ENCODE measurements around the gene SCUBE1. TPM values are rescaled to one million over a fixed set of nuclear protein-coding genes. Genes with fewer than 3 reads are reported as not detected.

The SCUBE1 gene
- total RNA-seq, 4 donors from 2014 or later: 37.3 to 107 (median 75.9) TPM

DNA sequence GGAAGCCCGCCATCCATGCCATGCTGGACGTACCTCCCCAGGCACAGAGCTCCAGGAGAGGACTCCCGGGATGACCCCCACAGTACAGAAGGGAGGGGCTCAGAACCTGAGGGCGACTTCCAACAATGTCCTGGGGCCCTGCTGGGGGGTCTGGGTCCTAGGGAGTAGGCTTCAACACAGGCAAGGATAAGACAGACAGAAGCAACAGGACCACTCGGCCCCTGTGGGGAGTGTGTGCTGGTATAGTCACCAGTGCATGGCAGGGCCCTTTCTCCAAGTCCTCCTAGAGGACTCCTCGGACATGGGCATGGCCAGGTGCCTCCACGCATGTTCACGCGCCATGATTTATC is 173.1 kb downstream of the SCUBE1 start:
- no peaks in the 10 kb centered on the region for H3K27me3 ChIP-seq
- no peaks in the 10 kb centered on the region for H3K9me3 ChIP-seq
- peaks cover 0 to 2% (median 0%) of the 10 kb centered on the region in 3 donors for H3K4me1 ChIP-seq
- TF ChIP-seq, protein P1, sequence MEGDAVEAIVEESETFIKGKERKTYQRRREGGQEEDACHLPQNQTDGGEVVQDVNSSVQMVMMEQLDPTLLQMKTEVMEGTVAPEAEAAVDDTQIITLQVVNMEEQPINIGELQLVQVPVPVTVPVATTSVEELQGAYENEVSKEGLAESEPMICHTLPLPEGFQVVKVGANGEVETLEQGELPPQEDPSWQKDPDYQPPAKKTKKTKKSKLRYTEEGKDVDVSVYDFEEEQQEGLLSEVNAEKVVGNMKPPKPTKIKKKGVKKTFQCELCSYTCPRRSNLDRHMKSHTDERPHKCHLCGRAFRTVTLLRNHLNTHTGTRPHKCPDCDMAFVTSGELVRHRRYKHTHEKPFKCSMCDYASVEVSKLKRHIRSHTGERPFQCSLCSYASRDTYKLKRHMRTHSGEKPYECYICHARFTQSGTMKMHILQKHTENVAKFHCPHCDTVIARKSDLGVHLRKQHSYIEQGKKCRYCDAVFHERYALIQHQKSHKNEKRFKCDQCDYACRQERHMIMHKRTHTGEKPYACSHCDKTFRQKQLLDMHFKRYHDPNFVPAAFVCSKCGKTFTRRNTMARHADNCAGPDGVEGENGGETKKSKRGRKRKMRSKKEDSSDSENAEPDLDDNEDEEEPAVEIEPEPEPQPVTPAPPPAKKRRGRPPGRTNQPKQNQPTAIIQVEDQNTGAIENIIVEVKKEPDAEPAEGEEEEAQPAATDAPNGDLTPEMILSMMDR (IDR thresholded peaks at IDR 0.05): no peak
- TF ChIP-seq EP300 (IDR thresholded peaks at IDR 0.05): no peak
- no peak for TF ChIP-seq POLR2AphosphoS5 (IDR thresholded peaks at IDR 0.05)
- TF ChIP-seq POLR2A (IDR thresholded peaks at IDR 0.05): no peak
- peaks cover 0 to 90% of the 10 kb centered on the region in 2 donors for H3K36me3 ChIP-seq
- H3K27ac ChIP-seq: no peak overlapping the region
- no peak overlapping the region for H3K4me3 ChIP-seq
- ATAC-seq: no peak
- 89% methylated on average over 3 of the region's 9 CpGs; no CpG with 5 or more reads in 1 of the 2 donors for WGBS, 2 donors (ENCODE audit: low coverage in 1 of 2)

DNA sequence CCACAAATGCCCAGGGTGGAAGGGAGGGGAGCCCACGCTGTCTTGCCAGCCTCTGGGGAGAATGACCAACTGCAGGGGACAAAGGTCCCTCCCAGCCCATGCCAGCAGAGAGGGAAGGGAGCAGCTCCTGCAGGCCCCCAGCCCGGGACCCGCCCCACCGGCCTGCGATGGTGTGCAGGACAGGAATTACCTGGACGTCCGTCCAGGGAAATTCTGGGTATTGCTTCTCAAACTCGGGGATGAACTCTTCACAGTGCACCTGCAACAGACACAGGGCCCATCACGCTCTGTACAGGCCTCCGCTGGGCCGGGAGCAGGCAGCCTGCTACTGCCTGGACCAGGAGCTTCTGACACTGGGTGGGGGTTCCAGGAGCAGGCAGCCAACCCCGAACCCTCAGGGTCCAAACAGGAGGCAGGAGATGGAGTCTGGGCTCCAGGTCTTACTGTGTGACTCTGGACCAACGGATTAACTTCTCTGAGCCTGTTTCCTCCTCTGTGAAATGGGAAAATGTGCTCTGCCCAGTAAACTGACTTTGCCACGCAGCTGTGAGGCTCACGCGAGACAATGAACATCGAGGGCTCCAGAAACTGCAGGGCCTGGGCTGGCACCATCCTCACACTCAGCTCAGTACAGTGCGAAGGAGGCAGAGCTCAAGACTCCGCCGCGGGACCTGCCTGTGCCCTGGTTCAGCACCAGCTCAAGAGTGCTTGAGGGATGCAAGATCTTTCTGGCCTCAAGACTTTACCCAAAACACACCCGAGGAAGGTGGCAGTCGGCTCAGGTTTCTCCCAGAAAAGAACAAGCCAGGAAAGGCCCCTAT is 173.7 kb downstream of the SCUBE1 start:
- H3K4me3 ChIP-seq: no peak overlapping the region
- peaks cover 0 to 8% (median 0%) of the 10 kb centered on the region in 3 donors for H3K4me1 ChIP-seq
- ATAC-seq: no peak
- H3K9me3 ChIP-seq: no peaks in the 10 kb centered on the region
- WGBS, 2 donors (ENCODE audit: low coverage in 1 of 2): 88% methylated on average over 5 of the region's 23 CpGs; no CpG with 5 or more reads in 1 of the 2 donors
- H3K36me3 ChIP-seq: peaks cover 0 to 84% of the 10 kb centered on the region in 2 donors
- TF ChIP-seq EP300 (IDR thresholded peaks at IDR 0.05): no peak
- TF ChIP-seq POLR2AphosphoS5 (IDR thresholded peaks at IDR 0.05): no peak
- TF ChIP-seq POLR2A (IDR thresholded peaks at IDR 0.05): no peak
- TF ChIP-seq, protein P1 (IDR thresholded peaks at IDR 0.05): no peak
- H3K27me3 ChIP-seq: no peaks in the 10 kb centered on the region
- no peak overlapping the region for H3K27ac ChIP-seq

DNA sequence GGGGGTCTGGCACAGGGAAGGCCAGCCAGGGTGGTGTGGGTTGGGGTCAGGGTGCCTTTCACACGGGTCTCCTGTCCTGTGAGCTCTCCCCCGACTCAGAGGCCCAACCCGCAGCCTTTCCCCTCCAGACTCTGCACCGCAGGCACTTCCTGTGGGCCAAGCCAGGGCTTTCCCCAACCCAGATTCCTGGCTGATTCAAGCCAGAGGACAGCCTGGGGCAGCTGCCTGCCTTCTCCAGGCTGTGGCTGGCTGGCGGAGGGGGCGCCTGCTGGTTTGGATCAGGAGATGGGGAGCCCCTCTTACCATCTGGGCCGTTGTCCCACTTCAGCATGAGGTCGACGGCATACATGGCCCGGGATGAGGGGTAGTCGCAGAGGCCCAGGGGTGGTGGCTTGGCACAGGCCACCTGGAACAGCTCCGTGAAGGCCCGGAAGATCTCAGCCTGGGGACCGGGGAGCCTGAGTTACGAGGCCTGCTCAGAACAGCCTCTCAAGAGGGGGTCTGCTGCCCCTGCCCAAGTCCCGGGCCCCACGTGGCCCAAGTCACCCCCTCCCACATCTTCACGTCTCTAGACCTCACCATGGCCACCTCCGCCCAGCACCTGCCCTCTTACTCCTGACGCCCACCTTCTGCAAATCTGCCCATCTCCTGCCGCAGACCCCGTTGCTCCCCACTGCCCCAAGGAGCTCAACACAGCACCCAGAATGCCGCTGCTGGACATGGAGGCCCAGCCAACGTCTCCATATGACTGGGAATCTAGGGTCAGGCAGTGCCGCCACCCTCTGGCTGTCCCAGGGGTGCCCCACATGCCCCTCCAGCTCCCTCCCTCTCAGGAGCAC is 174.5 kb downstream of the SCUBE1 start:
- Histone ChIP-seq H3K4me3 (no peak overlapping the region), H3K9me3 (no peaks in the 10 kb centered on the region), H3K27me3 (no peaks in the 10 kb centered on the region), H3K36me3 (peaks cover 0 to 76% of the 10 kb centered on the region in 2 donors), H3K4me1 (peaks cover 0 to 16% (median 3%) of the 10 kb centered on the region in 3 donors), H3K27ac (no peak overlapping the region)
- TF ChIP-seq, protein P1 (IDR thresholded peaks at IDR 0.05): no peak
- TF ChIP-seq POLR2AphosphoS5 (IDR thresholded peaks at IDR 0.05): no peak
- 86 to 91% methylated on average over 4 to 5 of the region's 25 CpGs for WGBS, 2 donors (ENCODE audit: low coverage in 1 of 2)
- no peak for ATAC-seq

DNA sequence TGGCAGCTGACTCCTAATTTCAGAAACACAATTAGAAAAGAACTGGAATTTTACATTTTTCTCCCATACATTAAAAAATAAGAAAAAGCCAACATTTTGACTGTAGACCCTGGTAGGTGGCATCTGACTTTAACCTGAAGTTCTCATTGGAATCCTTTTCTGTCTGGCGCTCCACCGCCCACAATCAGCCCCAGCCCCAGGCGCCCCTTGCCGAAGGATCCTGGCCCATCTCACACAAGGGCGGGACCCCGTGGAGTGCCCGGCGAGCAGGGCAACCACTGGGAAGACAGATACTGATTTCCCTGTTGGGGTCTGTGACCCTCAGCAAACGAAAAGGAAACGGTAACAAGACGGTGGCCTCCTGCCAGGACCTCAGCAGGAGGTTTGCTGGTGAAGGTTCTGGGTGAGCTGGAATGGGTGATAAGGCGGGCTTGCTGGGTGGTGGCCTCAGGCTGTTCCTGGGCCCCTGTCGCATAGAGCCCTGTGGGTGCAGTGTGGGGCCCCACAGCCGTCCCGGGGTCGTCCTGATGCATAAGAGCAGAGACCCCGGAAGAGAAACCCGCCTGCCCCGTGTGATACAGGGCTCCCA is 176.1 kb downstream of the SCUBE1 start:
- Histone ChIP-seq H3K27ac (no peak overlapping the region), H3K4me3 (no peak overlapping the region), H3K27me3 (no peaks in the 10 kb centered on the region), H3K9me3 (no peaks in the 10 kb centered on the region), H3K4me1 (peaks cover 0 to 26% (median 13%) of the 10 kb centered on the region in 3 donors), H3K36me3 (peaks cover 0 to 73% of the 10 kb centered on the region in 2 donors)
- ATAC-seq: no peak
- TF ChIP-seq POLR2AphosphoS5 (IDR thresholded peaks at IDR 0.05): no peak
- TF ChIP-seq, protein P1 (IDR thresholded peaks at IDR 0.05): no peak
- no peak for TF ChIP-seq POLR2A (IDR thresholded peaks at IDR 0.05)
- TF ChIP-seq EP300 (IDR thresholded peaks at IDR 0.05): no peak
- WGBS, 2 donors (ENCODE audit: low coverage in 1 of 2): 86 to 95% methylated on average over 4 to 7 of the region's 19 CpGs

All from gastroesophageal sphincter (tissue), 4 donors.